Measurements from ENCODE around the gene FBRS. TPM values are rescaled to one million over a fixed set of nuclear protein-coding genes. Genes with fewer than 3 reads are reported as not detected.
"Not testable (repeated sequence)": the region's sequence is repeated elsewhere in the genome, so short reads cannot be mapped to it uniquely, and the experiment has no call there.

Gene FBRS
- total RNA-seq, 4 donors from 2014 or later: 19.9 to 52.1 (median 32.8) TPM

GRCh38 chr16:30622455-30623032, 35.7 kb upstream of the FBRS start:
- H3K27ac ChIP-seq: no peak overlapping the region
- H3K9me3 ChIP-seq: no peaks in the 10 kb centered on the region
- WGBS, 2 donors (ENCODE audit: low coverage in 1 of 2): 34 to 66% methylated on average over 9 of the region's 10 CpGs
- H3K27me3 ChIP-seq: peaks cover 18% of the 10 kb centered on the region
- ATAC-seq: no peak
- TF ChIP-seq EP300 (IDR thresholded peaks at IDR 0.05) (no peak), POLR2AphosphoS5 (IDR thresholded peaks at IDR 0.05) (no peak), CTCF (IDR thresholded peaks at IDR 0.05) (no peak)
- H3K4me1 ChIP-seq: no peaks in the 10 kb centered on the region
- H3K4me3 ChIP-seq: no peak overlapping the region
- no peaks in the 10 kb centered on the region for H3K36me3 ChIP-seq

GRCh38 chr16:30623536-30624283, 34.5 kb upstream of the FBRS start:
- H3K4me3 ChIP-seq: no peak overlapping the region
- TF ChIP-seq EP300 (IDR thresholded peaks at IDR 0.05) (no peak), POLR2AphosphoS5 (IDR thresholded peaks at IDR 0.05) (no peak), POLR2A (IDR thresholded peaks at IDR 0.05) (no peak), CTCF (IDR thresholded peaks at IDR 0.05) (no peak)
- 75 to 79% methylated on average over 9 of the region's 11 CpGs for WGBS, 2 donors (ENCODE audit: low coverage in 1 of 2)
- no peaks in the 10 kb centered on the region for H3K36me3 ChIP-seq
- peaks cover 10% of the 10 kb centered on the region for H3K27me3 ChIP-seq
- ATAC-seq: no peak
- no peak overlapping the region for H3K27ac ChIP-seq
- peaks cover 0 to 3% (median 0%) of the 10 kb centered on the region in 3 donors for H3K4me1 ChIP-seq
- H3K9me3 ChIP-seq: no peaks in the 10 kb centered on the region

GRCh38 chr16:30626236-30626635, 32.0 kb upstream of the FBRS start:
- H3K9me3 ChIP-seq: no peaks in the 10 kb centered on the region
- no peak for ATAC-seq
- TF ChIP-seq POLR2AphosphoS5 (IDR thresholded peaks at IDR 0.05) (no peak), EP300 (IDR thresholded peaks at IDR 0.05) (no peak), CTCF (IDR thresholded peaks at IDR 0.05) (no peak), POLR2A (IDR thresholded peaks at IDR 0.05) (no peak)
- H3K4me3 ChIP-seq: no peak overlapping the region
- H3K36me3 ChIP-seq: no peaks in the 10 kb centered on the region
- H3K4me1 ChIP-seq: peaks cover 0 to 4% (median 0%) of the 10 kb centered on the region in 3 donors
- H3K27me3 ChIP-seq: peaks cover 10% of the 10 kb centered on the region
- WGBS, 2 donors (ENCODE audit: low coverage in 1 of 2): 73 to 80% methylated on average over 4 to 7 of the region's 9 CpGs
- H3K27ac ChIP-seq: no peak overlapping the region

GRCh38 chr16:30628628-30629540, 29.3 kb upstream of the FBRS start:
- no peaks in the 10 kb centered on the region for H3K9me3 ChIP-seq
- H3K4me3 ChIP-seq: peak overlapping the region in 1 of 2 donors; percentile 25
- peaks cover 7% of the 10 kb centered on the region for H3K27me3 ChIP-seq
- no peaks in the 10 kb centered on the region for H3K36me3 ChIP-seq
- H3K27ac ChIP-seq: peak overlapping the region in 3 of 4 donors; percentile 50 to 68 (median 66)
- WGBS, 2 donors (ENCODE audit: low coverage in 1 of 2): 26 to 41% methylated on average over 10 to 15 of the region's 18 CpGs
- TF ChIP-seq CTCF (IDR thresholded peaks at IDR 0.05) (peak; percentile 83 to 92 (median 89)), POLR2A (IDR thresholded peaks at IDR 0.05) (no peak)
- ATAC-seq: peak; percentile 90
- peaks cover 0 to 10% (median 0%) of the 10 kb centered on the region in 3 donors for H3K4me1 ChIP-seq

- 100% methylated on average over 2 of the region's 7 CpGs; no CpG with 5 or more reads in 1 of the 2 donors for WGBS, 2 donors (ENCODE audit: low coverage in 1 of 2)
- ATAC-seq, H3K27me3 ChIP-seq, H3K9me3 ChIP-seq, H3K27ac ChIP-seq, H3K36me3 ChIP-seq, H3K4me3 ChIP-seq: not testable (repeated sequence)
- peaks cover 0 to 31% (median 5%) of the 10 kb centered on the region in 3 donors for H3K4me1 ChIP-seq
Observed at GRCh38 chr16:30632454-30632853, 25.8 kb upstream of the FBRS start.

Measured in gastroesophageal sphincter (tissue), 4 donors.